Skeletal muscle satellite cell (primary cell): ENCODE results near the gene CCDC198.

ENCODE experiments used
- H3K27me3 ChIP-seq: 2 replicates; pipeline ENCODE4 v1.7.0; 2013; ENCODE audit warnings: low read length; ENCODE audit not compliant: control insufficient read depth, insufficient read depth
- H3K36me3 ChIP-seq: 2 replicates; pipeline ENCODE4 v1.7.0; 2013; ENCODE audit warnings: mild to moderate bottlenecking, control low read depth, low read length; ENCODE audit not compliant: insufficient read depth
- H3K4me1 ChIP-seq: 2 replicates; pipeline ENCODE4 v1.7.0; 2013; ENCODE audit warnings: low read length; ENCODE audit not compliant: control insufficient read depth, insufficient read depth
- H3K4me2 ChIP-seq: 2 replicates; pipeline ENCODE4 v1.7.0; 2013; ENCODE audit warnings: mild to moderate bottlenecking, low read length
- H3K4me3 ChIP-seq: 2 replicates; pipeline ENCODE4 v1.7.0; 2013; ENCODE audit warnings: low read length
- H3K9ac ChIP-seq: 2 replicates; pipeline ENCODE4 v1.7.0; 2013; ENCODE audit warnings: mild to moderate bottlenecking, low read depth, low read length, moderate library complexity
- H3K9me3 ChIP-seq: replicated peaks from 2 replicates; pipeline ENCODE4 v1.7.0; 2013; ENCODE audit warnings: mild to moderate bottlenecking, control low read depth, low read length

The CCDC198 gene

DNA sequence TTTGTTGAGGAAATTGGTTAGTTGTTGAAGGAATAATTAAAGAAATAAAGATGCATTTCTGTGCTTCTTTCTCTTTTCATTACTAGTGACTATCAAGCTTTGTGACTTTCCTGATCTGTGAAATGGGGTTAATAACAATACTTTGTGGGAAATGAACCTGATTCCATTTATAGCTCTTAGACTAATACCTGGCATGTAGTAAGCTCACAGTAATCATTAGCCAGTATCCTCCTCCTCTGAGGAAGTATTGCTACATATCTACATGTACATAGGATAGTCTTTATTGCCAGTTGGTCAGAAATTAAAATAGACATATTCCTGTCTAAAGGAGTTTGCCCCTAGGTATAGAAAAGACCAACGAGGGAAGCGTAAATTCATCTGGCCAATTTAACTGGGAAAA, 1.8 kb upstream of the CCDC198 start:
- no peaks in the 10 kb centered on the region for H3K36me3 ChIP-seq
- H3K9ac ChIP-seq = no peak overlapping the region
- H3K4me3 ChIP-seq = no peak overlapping the region
- H3K4me2 ChIP-seq = no peak overlapping the region
- H3K27me3 ChIP-seq = peaks cover 19% of the 10 kb centered on the region
- no peaks in the 10 kb centered on the region for H3K4me1 ChIP-seq
- no peaks in the 10 kb centered on the region for H3K9me3 ChIP-seq

DNA sequence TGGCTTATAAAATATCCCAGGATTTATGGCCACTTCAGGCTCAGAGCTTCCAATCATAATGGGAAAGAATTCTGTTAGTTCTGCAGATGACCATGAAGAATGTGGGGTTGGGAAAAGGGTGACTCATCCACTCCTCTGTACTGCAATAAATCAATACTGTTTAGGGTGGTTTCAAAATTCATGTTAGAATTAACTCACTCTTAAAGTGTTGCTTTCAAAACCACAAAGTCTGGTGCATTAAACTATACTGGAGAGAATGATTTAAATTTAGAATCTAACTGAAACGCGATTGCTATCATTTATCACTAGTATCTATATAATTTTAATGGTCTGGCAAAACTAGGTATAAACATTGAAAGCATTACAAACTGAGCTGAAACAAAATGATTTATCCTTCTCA, 798 bp downstream of the CCDC198 start:
- no peak overlapping the region for H3K9ac ChIP-seq
- no peak overlapping the region for H3K4me3 ChIP-seq
- no peaks in the 10 kb centered on the region for H3K9me3 ChIP-seq
- H3K27me3 ChIP-seq = peaks cover 19% of the 10 kb centered on the region
- no peaks in the 10 kb centered on the region for H3K36me3 ChIP-seq
- no peak overlapping the region for H3K4me2 ChIP-seq
- no peaks in the 10 kb centered on the region for H3K4me1 ChIP-seq

DNA sequence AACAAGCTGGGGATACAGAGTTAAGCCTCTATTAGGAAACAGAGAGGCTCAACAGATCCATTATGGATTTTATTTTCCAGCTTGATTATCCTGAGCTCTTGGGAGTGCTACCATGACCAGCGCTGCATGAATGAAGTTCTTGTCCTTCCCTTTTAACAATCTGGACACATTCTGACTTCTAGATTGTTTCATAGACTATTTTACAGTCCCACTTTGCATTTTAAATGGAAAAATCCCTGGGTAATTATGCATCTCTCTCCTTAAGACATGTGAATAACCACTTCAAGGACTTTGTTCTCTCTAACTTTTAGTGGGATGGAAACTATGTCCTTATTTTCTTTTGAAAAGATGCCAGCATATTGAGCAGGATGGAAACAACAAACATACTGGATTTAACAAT, 2.0 kb downstream of the CCDC198 start:
- Histone ChIP-seq H3K9me3 (no peaks in the 10 kb centered on the region), H3K4me2 (no peak overlapping the region), H3K36me3 (no peaks in the 10 kb centered on the region), H3K4me3 (no peak overlapping the region), H3K9ac (no peak overlapping the region), H3K4me1 (no peaks in the 10 kb centered on the region), H3K27me3 (peaks cover 13% of the 10 kb centered on the region)

DNA sequence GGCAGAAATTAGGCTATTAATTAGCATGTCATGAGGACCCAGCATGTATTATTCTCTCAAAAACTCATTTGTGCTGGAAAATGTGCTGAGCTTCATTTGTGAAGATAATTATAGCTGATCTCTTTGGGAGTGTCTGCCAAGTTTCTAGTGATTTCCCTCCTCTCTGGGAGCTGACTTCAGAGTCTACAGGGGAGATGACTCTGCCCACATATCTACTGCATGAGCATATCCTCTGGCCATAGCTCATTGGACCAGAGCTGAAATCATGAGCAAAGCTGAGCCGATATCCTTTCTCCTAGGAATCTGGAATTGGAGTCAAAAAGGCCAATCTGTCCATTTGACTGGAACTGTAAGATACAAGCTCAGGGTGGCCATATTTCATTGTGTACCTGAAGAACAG, 5.9 kb downstream of the CCDC198 start:
- Histone ChIP-seq H3K4me3 (no peak overlapping the region), H3K4me2 (no peak overlapping the region), H3K36me3 (no peaks in the 10 kb centered on the region), H3K27me3 (peaks cover 15% of the 10 kb centered on the region), H3K9ac (no peak overlapping the region), H3K9me3 (no peaks in the 10 kb centered on the region), H3K4me1 (no peaks in the 10 kb centered on the region)

DNA sequence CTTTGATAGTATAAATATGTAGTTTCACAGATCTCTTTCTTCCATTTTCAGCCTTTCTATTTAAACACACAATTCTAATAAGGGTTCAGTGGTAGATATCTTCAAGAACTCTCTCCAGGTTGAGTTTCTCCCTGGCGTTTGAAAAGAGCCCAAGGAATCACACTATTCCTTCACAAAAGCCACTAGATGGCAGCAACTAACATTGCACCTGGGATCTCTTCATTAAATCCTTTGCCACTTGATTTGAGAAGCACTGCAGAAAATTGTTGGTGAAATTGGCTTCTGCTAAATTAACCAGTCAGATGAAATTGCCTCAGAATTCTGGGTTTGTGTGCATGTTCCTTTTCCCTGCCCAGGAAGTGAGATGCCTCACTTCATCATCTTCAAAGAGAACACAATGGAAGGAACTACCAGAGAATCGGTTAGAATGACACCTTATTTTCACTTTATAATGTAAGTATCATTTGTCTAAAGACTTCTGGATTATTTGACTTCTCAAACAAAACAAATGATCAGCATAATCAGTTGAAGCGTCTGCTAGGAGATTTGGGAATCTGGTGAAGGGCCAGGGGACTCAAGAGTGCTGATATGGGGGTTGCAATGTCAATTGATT, 6.8 kb downstream of the CCDC198 start:
- Histone ChIP-seq H3K4me3 (no peak overlapping the region), H3K9ac (no peak overlapping the region), H3K9me3 (no peaks in the 10 kb centered on the region), H3K4me2 (no peak overlapping the region), H3K4me1 (no peaks in the 10 kb centered on the region), H3K27me3 (peaks cover 16% of the 10 kb centered on the region), H3K36me3 (no peaks in the 10 kb centered on the region)

DNA sequence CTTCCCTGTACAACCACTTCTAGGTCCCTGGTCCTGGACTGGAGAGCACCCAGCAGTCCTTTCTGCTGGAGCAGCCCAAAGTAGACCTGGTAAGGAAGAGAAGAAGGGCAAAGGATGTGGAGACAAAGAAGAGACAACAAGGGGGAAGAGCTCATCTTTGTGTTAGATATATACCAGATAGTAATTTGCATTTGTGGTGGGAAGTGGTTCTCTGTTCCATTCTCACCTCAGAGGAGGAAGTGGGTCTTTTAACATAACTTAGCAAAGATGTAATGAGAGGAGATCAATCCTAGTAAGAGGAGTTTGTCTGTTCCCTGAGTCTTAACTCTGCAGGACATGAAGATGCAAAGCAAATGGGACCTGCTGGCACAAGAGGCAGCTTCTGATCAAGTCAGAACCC, 8.0 kb downstream of the CCDC198 start:
- H3K36me3 ChIP-seq = no peaks in the 10 kb centered on the region
- peaks cover 16% of the 10 kb centered on the region for H3K27me3 ChIP-seq
- no peak overlapping the region for H3K4me3 ChIP-seq
- no peaks in the 10 kb centered on the region for H3K9me3 ChIP-seq
- no peak overlapping the region for H3K4me2 ChIP-seq
- no peaks in the 10 kb centered on the region for H3K4me1 ChIP-seq
- H3K9ac ChIP-seq = no peak overlapping the region

DNA sequence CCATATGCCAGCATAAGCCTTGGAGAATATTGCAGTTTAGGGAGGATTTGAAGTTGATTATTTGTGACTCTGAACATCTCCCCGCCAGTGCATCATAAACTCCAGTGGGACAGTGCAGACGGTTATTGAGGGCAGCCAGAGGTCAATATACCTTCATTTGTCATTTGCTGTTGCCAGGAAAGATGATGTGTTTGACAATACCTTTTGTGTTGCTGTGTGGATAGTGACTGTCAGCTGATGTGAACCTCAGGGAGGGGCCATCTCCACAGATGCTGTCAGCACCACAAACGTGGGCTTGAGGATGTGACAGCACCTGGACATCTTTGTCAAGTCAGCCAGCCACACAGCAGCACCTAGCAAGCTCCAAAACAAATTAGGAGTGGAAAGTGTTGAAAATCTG, 11.5 kb downstream of the CCDC198 start:
- Histone ChIP-seq H3K27me3 (peaks cover 19% of the 10 kb centered on the region), H3K4me1 (no peaks in the 10 kb centered on the region), H3K4me3 (no peak overlapping the region), H3K36me3 (no peaks in the 10 kb centered on the region), H3K9me3 (no peaks in the 10 kb centered on the region), H3K4me2 (no peak overlapping the region), H3K9ac (no peak overlapping the region)

DNA sequence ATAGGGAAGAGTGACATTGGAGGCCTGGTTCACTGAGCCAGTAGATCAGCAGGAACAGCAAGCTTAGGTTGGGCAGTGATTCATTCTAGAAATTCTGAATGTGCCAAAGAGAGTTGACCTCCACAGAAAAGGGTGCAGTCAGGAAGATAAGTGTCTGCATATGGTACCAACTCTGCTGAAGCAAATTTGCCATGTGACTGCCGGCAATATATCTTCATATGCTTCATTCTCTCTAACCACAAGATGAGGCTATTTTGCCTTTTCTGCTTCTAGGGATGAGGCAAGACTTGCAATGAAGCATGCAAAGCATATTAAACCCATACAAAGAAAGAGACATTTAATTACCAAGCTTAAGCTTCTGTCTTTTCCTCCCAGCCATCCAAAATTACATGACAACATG, 13.6 kb downstream of the CCDC198 start:
- Histone ChIP-seq H3K4me2 (no peak overlapping the region), H3K4me1 (no peaks in the 10 kb centered on the region), H3K9me3 (no peaks in the 10 kb centered on the region), H3K36me3 (no peaks in the 10 kb centered on the region), H3K9ac (no peak overlapping the region), H3K4me3 (no peak overlapping the region), H3K27me3 (peaks cover 17% of the 10 kb centered on the region)

DNA sequence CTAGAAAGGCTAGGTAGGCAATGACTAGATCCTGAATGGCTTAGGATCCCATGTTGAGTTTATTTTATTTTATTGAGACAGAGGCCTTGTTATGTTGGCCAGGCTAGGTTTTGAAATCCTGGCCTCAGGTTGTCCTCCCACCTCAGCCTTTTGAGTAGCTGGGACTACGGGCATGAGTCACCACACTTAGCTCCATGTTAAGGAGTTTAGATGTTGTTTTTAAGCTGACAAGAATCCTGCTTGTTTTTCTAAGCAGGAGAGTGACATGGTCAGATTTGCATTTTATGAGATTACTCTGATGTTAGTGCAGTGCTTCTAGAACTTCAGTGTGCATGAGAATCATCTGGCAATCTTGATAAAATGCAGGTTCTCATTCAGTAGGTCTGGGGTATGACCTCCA, 14.5 kb downstream of the CCDC198 start:
- Histone ChIP-seq H3K9ac (no peak overlapping the region), H3K9me3 (no peaks in the 10 kb centered on the region), H3K27me3 (peaks cover 13% of the 10 kb centered on the region), H3K4me3 (no peak overlapping the region), H3K36me3 (no peaks in the 10 kb centered on the region), H3K4me2 (no peak overlapping the region), H3K4me1 (no peaks in the 10 kb centered on the region)

DNA sequence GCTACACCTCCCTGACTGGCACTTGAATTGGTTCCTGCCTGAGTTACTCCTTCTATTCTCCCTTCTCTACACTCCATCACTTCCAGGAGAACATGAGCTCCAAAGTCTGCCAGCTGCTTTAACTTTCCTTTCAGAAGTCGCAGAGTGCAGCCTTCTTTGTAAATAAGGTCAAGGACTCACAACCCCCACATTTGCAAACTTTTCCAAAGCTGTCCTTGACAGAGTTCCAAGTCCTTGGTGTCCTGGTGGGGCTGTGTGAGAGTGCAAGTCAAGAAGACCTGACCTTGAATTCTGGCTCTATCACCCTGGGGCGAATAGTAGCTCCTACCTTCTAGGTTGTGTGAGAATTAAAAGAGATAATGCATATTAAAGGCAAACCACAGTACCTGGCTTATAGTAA, 15.6 kb downstream of the CCDC198 start:
- H3K4me2 ChIP-seq = no peak overlapping the region
- no peak overlapping the region for H3K4me3 ChIP-seq
- H3K9ac ChIP-seq = no peak overlapping the region
- H3K27me3 ChIP-seq = peaks cover 7% of the 10 kb centered on the region
- H3K4me1 ChIP-seq = no peaks in the 10 kb centered on the region
- H3K36me3 ChIP-seq = no peaks in the 10 kb centered on the region
- no peaks in the 10 kb centered on the region for H3K9me3 ChIP-seq

DNA sequence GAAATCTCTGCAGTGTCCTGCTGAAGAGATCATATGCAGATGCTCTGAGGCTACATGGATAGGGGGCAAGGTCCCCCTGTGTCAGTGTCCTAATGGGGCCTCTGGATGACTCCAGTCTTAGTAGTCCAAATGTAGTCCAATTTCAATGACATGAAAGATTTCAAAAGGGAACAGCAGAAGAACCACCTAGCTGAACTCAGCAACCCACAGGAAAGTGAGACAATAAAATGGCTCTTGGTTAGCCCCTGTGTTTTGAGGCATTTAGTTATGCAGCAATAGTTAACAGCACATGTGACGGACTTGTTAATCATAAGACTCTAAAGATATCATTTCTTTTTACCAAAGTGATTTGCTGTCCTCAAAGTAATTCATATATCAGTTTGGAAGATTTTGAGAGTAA, 22.7 kb downstream of the CCDC198 start:
- no peaks in the 10 kb centered on the region for H3K9me3 ChIP-seq
- H3K4me1 ChIP-seq = no peaks in the 10 kb centered on the region
- H3K4me2 ChIP-seq = no peak overlapping the region
- H3K36me3 ChIP-seq = no peaks in the 10 kb centered on the region
- H3K27me3 ChIP-seq = no peaks in the 10 kb centered on the region
- no peak overlapping the region for H3K4me3 ChIP-seq
- no peak overlapping the region for H3K9ac ChIP-seq

DNA sequence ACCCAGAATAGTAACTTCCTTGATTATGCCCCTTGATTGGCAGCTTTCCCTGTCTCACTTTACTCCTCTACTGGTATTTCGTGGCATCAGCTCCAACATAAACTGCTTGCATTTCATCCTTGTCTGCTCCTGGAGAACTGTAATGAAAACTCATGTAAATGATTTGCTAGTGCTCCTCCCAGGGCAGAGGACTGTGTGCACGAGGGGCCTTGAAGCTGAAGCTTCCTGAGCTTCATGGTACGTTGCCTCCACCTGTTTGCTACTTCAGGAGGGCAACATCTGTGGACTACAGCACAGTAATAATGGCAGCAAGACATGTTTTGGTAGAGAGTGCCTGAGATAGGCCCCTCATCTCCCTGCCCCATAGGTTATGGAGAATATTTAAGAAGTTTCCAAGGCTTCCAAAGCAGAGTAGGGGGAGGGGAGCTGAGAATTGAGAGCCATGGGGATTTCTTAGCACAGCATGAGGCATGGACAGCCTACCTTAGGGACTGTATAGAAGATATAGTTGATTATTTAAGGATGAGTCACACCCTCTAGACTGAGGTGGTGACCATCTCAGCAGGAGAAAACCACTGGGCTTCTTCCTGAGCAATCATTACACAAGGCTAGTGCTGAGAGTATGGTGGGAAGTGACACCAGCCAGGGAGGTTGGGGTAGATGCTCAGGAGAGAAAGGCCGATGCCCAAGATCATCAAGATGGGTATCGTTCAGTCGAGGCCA, 29.5 kb downstream of the CCDC198 start:
- Histone ChIP-seq H3K36me3 (no peaks in the 10 kb centered on the region), H3K4me1 (no peaks in the 10 kb centered on the region), H3K4me2 (no peak overlapping the region), H3K27me3 (no peaks in the 10 kb centered on the region), H3K9ac (no peak overlapping the region), H3K9me3 (no peaks in the 10 kb centered on the region), H3K4me3 (no peak overlapping the region)
